ENCODE data around the gene NFE2L1. TPM values are rescaled to one million over a fixed set of nuclear protein-coding genes. Genes with fewer than 3 reads are reported as not detected.

Gene NFE2L1
- total RNA-seq, 1 donor from 2014 or later: 250 TPM

- Mint-ChIP-seq H3K27me3 (ENCODE audit: unreplicated experiment) (no peaks in the 10 kb centered on the region), H3K4me3 (ENCODE audit: unreplicated experiment) (peak overlapping the region; percentile 93), H3K9me3 (ENCODE audit: unreplicated experiment) (no peaks in the 10 kb centered on the region), H3K4me1 (ENCODE audit: unreplicated experiment) (peaks cover 70% of the 10 kb centered on the region), H3K36me3 (ENCODE audit: unreplicated experiment) (peaks cover 39% of the 10 kb centered on the region), H3K27ac (ENCODE audit: unreplicated experiment) (peak overlapping the region; percentile 100)
- no peak for DNase-seq (ENCODE audit: extremely low spot score, unreplicated experiment)
- no peak for TF ChIP-seq CTCF (IDR thresholded peaks at IDR 0.05)
Measured at GRCh38 chr17:48054238-48055185, 6.4 kb downstream of the NFE2L1 start.

- no peak for DNase-seq (ENCODE audit: extremely low spot score, unreplicated experiment)
- no peak for TF ChIP-seq CTCF (IDR thresholded peaks at IDR 0.05)
- Mint-ChIP-seq H3K36me3 (ENCODE audit: unreplicated experiment) (peaks cover 44% of the 10 kb centered on the region), H3K27ac (ENCODE audit: unreplicated experiment) (peak overlapping the region; percentile 100), H3K9me3 (ENCODE audit: unreplicated experiment) (no peaks in the 10 kb centered on the region), H3K27me3 (ENCODE audit: unreplicated experiment) (no peaks in the 10 kb centered on the region), H3K4me3 (ENCODE audit: unreplicated experiment) (peak overlapping the region; percentile 93), H3K4me1 (ENCODE audit: unreplicated experiment) (peaks cover 64% of the 10 kb centered on the region)
Measured at GRCh38 chr17:48055531-48056245, 7.5 kb downstream of the NFE2L1 start.

- peak overlapping the region; percentile 100 for H3K27ac Mint-ChIP-seq (ENCODE audit: unreplicated experiment)
- peak overlapping the region; percentile 93 for H3K4me3 Mint-ChIP-seq (ENCODE audit: unreplicated experiment)
- H3K36me3 Mint-ChIP-seq (ENCODE audit: unreplicated experiment): peaks cover 48% of the 10 kb centered on the region
- peaks cover 60% of the 10 kb centered on the region for H3K4me1 Mint-ChIP-seq (ENCODE audit: unreplicated experiment)
- H3K9me3 Mint-ChIP-seq (ENCODE audit: unreplicated experiment): no peaks in the 10 kb centered on the region
- H3K27me3 Mint-ChIP-seq (ENCODE audit: unreplicated experiment): no peaks in the 10 kb centered on the region
- DNase-seq (ENCODE audit: extremely low spot score, unreplicated experiment): no peak
- no peak for TF ChIP-seq CTCF (IDR thresholded peaks at IDR 0.05)
Measured at GRCh38 chr17:48056246-48056745, 8.1 kb downstream of the NFE2L1 start.

- peaks cover 53% of the 10 kb centered on the region for H3K36me3 Mint-ChIP-seq (ENCODE audit: unreplicated experiment)
- no peak overlapping the region for H3K4me3 Mint-ChIP-seq (ENCODE audit: unreplicated experiment)
- peak overlapping the region; percentile 100 for H3K27ac Mint-ChIP-seq (ENCODE audit: unreplicated experiment)
- no peaks in the 10 kb centered on the region for H3K27me3 Mint-ChIP-seq (ENCODE audit: unreplicated experiment)
- peaks cover 55% of the 10 kb centered on the region for H3K4me1 Mint-ChIP-seq (ENCODE audit: unreplicated experiment)
- TF ChIP-seq CTCF (IDR thresholded peaks at IDR 0.05): no peak
- DNase-seq (ENCODE audit: extremely low spot score, unreplicated experiment): no peak
- no peaks in the 10 kb centered on the region for H3K9me3 Mint-ChIP-seq (ENCODE audit: unreplicated experiment)
Measured at GRCh38 chr17:48056879-48057278, 8.7 kb downstream of the NFE2L1 start.

- no peak for DNase-seq (ENCODE audit: extremely low spot score, unreplicated experiment)
- H3K36me3 Mint-ChIP-seq (ENCODE audit: unreplicated experiment): peaks cover 56% of the 10 kb centered on the region
- H3K4me3 Mint-ChIP-seq (ENCODE audit: unreplicated experiment): no peak overlapping the region
- H3K9me3 Mint-ChIP-seq (ENCODE audit: unreplicated experiment): no peaks in the 10 kb centered on the region
- peaks cover 47% of the 10 kb centered on the region for H3K4me1 Mint-ChIP-seq (ENCODE audit: unreplicated experiment)
- H3K27me3 Mint-ChIP-seq (ENCODE audit: unreplicated experiment): no peaks in the 10 kb centered on the region
- H3K27ac Mint-ChIP-seq (ENCODE audit: unreplicated experiment): peak overlapping the region; percentile 100
- no peak for TF ChIP-seq CTCF (IDR thresholded peaks at IDR 0.05)
Measured at GRCh38 chr17:48057626-48058025, 9.5 kb downstream of the NFE2L1 start.

Data from osteocyte (in vitro differentiated cells).